NB4 (cell line): Measurements from ENCODE around the gene RNU6-9.

Experiments
- MYC ChIP-seq: IDR thresholded peaks from 2 replicates; pipeline ENCODE4 v1.6.1; 2011; ENCODE audit warnings: low read depth, low read length
- POLR2A ChIP-seq: IDR thresholded peaks from 2 replicates; pipeline ENCODE4 v1.6.1; 2011; ENCODE audit warnings: mild to moderate bottlenecking; ENCODE audit not compliant: insufficient read length; ENCODE audit errors: extremely low read depth
- TF ChIP-seq, protein P1 (sequence below): IDR thresholded peaks from one replicate; pipeline ENCODE4 v1.5.1; 2012; ENCODE audit warnings: low read depth, low read length
- TF ChIP-seq, protein P2 (sequence below): IDR thresholded peaks from 2 replicates; pipeline ENCODE4 v1.6.1; 2011; ENCODE audit warnings: low read depth, low read length

DNA sequence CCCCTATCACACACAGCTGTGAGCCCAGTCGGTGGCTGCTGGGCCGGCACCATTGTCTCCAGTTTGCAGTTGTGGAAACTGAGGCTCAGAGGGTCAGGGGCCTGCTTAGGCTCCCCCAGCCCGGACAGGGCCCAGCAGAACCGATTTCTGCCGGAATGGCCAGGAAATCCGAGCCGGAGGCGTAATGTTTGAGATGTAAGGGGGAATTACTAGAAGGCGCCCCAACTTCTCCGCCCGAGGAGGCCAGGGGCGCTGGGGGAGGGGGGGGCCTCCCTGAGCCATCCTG is 24.8 kb downstream of the RNU6-9 start:
- TF ChIP-seq, protein P1, sequence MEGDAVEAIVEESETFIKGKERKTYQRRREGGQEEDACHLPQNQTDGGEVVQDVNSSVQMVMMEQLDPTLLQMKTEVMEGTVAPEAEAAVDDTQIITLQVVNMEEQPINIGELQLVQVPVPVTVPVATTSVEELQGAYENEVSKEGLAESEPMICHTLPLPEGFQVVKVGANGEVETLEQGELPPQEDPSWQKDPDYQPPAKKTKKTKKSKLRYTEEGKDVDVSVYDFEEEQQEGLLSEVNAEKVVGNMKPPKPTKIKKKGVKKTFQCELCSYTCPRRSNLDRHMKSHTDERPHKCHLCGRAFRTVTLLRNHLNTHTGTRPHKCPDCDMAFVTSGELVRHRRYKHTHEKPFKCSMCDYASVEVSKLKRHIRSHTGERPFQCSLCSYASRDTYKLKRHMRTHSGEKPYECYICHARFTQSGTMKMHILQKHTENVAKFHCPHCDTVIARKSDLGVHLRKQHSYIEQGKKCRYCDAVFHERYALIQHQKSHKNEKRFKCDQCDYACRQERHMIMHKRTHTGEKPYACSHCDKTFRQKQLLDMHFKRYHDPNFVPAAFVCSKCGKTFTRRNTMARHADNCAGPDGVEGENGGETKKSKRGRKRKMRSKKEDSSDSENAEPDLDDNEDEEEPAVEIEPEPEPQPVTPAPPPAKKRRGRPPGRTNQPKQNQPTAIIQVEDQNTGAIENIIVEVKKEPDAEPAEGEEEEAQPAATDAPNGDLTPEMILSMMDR: no peak
- TF ChIP-seq POLR2A (no peak), MYC (no peak)
- TF ChIP-seq, protein P2, sequence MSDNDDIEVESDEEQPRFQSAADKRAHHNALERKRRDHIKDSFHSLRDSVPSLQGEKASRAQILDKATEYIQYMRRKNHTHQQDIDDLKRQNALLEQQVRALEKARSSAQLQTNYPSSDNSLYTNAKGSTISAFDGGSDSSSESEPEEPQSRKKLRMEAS: no peak
